GM18498 (cell line): ENCODE measurements around the gene ASPG.

Experiments
- ATAC-seq: cut with Tn5 transposase; IDR thresholded peaks from one replicate; pipeline ENCODE4 v1.9.1; 2021; ENCODE audit warnings: mild to moderate bottlenecking, moderate library complexity; ENCODE audit not compliant: unreplicated experiment

The ASPG gene

DNA sequence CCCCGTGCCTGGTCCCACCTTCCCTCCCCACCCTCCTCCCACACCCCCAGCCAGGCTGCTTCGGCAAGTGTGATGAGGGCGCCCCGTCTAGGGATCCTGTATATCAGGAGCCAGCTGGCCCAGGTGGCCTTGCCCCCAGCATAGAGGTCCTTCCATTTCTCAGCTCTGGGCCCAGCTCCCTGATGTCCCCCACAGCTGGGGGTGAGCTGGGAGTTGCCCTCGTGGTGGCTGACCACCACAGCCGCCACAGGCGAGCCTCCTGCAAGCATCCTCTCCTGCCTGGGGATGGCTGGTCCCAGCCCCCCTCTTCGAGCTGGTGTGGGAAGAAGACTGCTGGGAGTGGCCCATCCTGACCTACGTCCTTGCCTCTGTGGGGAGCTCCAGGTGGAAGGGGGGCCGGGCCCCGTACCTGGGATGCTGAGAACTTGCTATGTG lies 7.4 kb downstream of the ASPG start:
- ATAC-seq, result no peak

DNA sequence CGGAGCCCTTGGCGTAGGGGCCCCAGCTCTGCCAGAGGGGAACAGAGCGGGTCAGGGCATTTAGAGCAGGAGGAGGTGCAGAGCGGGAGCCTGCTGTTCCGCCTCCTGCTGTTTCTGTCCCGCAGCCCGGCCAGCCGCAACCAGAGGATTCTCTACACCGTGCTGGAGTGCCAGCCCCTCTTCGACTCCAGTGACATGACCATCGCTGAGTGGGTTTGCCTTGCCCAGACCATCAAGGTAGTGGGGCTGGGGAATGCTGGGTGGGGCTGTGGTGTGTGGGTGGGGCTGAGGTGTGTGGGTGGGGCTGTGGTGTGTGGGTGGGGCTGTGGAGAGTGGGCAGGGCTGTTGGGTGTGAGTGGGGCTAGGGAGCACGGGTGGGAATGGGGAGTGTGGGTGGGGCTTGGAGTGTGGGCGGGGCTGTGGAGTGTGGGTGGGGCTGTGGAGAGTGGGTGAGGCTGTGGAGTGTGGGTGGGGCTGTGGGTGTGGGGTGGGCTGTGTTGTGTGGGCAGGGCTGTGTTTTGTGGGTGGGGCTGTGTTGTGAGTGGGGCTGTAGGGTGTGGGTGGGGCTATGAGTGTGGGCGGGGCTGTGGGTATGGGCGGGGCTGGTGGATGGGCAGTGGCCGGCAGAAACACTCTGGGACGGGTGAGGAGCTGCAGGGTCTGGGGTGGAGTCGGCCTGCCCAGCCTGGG lies 8.0 kb downstream of the ASPG start:
- no peak for ATAC-seq

GRCh38 chr14:104094056-104094708 lies 8.7 kb downstream of the ASPG start:
- ATAC-seq, result no peak

- no peak for ATAC-seq
Measured at GRCh38 chr14:104094709-104095425, 9.4 kb downstream of the ASPG start.

DNA sequence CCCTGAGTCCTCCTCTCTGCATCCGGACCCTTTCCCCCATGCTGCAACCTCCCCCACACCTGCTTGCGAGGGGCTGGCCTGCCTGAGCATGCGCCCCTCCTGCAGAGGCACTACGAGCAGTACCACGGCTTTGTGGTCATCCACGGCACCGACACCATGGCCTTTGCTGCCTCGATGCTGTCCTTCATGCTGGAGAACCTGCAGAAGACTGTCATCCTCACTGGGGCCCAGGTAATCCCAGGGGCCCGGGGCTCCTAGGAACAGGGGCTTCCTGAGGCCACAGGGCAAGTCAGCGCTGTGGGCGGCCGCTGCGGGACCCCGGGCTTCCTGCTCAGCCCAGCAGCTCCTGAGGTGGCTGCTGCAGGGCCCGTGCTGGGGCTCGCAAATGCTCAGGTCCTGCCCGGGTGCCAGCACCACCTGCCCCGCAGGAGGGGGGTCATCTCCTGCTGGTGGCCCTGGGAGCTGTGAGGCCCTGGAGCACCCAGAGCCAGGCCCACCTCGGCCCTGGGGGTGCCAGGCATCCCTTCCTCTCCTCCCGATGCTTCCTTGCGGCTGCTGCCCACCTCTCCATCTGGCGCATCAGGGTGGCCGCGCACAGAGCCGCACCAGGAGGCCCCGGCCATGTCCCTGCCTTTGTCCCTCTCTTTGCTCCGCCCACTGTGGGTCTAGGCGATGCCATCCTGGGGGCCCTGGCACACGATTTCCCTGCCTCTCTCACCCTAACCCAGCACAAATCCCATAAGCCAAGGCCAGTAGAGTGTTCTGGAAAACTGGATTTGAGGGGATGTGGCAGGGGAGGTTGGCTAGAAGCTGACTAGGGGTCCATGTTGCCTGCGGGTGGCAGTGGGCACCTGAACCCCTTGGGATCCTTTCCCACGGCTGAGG lies 10.2 kb downstream of the ASPG start:
- ATAC-seq, result no peak

DNA sequence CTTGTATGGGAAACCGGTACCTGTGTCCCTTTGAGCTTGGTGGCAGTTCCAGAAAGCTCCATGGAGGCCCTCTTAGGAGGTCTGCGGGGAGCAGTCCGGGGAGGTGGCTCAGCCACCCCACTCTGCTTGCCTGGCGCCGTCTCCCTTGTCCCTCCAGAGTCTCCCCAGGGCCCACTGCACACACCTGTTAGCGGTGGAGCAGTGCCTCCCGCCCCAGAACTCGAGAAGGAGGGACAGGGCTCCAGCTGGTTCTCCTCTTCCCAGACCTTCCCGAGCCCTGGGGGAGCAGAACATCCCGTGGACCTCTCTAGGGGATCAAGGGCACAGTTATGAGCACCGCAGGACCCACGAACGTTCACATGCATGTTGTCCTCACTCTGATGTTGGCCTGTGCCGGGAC lies 10.8 kb downstream of the ASPG start:
- no peak for ATAC-seq

DNA sequence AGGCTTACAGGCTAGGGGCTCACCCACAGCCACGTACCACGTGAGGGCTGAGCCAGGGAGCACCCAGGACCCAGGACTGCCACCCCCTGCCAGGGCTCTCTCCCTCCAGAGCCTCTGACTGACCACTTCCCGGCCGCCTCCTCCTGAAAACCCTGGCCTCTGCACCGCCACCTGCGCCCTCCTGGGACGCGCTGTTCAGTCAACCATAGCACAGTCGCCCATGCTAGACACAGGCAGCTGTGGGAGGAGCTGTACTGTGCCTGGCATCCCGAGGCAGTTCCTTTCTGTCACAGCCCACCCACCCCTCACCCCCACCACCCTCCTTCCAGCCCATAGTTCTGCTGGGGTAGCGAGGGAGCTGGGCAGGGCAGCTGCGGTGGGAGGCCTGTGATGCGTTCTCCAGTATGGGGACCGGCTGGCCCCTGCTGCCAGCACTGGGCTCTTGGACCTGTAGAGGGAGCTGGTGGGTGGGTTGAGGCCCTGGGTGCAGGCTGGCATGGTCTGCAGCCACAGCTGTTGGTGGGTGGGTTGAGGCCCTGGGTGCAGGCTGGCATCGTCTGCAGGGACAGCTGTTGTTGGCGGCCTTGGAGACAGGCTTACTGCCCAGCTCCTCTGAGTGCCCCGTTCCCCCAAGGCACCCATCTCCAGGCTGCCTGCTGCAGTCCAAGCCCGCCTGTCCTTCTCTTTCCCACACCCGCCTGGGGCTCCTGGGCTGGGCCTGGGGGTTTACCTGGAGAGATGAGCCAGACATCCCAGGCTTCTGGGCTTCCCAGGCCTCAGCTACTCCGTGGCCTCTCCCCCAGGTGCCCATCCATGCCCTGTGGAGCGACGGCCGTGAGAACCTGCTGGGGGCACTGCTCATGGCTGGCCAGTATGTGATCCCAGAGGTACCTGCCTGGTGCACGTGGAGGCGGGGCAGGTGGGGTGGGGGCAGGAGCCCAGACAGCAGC lies 11.5 kb downstream of the ASPG start:
- ATAC-seq, result no peak

DNA sequence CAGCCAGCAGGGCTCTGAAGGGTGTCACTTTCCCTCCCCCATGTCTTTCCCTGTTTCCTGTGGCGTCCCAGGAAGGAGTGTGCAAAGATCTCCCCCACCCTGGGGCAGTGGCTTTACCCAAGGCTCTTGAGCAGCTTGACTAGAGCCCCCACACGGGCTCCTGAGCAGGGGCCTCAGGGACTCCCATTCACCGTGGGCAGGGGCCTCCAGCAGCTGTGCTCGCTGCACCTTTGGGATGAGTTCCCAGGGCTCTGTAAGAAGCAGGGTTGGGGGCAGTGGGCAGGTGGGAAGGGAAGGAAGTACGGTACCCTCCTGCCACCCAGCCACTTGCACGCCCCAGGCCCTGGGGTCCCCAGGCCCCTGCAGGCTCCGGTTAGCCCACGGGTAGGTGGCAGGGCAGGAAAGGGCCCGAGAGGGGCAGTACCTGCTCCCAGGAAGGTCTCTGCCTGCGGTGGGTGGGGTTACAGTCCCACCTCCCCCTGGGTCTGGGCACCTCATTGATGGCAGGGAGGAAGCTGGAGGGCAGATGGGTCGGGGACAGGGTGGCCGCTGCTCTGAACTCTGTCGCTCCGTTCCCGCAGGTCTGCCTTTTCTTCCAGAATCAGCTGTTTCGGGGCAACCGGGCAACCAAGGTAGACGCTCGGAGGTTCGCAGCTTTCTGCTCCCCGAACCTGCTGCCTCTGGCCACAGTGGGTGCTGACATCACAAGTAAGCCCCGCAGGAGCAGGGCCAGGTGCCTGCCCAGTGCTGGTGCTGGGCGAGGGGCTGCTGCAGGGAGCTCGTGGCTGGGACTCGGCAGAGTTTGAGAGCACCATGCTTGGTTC lies 13.0 kb downstream of the ASPG start:
- ATAC-seq, result no peak

- no peak for ATAC-seq
Measured at GRCh38 chr14:104099096-104100041, 13.9 kb downstream of the ASPG start.

DNA sequence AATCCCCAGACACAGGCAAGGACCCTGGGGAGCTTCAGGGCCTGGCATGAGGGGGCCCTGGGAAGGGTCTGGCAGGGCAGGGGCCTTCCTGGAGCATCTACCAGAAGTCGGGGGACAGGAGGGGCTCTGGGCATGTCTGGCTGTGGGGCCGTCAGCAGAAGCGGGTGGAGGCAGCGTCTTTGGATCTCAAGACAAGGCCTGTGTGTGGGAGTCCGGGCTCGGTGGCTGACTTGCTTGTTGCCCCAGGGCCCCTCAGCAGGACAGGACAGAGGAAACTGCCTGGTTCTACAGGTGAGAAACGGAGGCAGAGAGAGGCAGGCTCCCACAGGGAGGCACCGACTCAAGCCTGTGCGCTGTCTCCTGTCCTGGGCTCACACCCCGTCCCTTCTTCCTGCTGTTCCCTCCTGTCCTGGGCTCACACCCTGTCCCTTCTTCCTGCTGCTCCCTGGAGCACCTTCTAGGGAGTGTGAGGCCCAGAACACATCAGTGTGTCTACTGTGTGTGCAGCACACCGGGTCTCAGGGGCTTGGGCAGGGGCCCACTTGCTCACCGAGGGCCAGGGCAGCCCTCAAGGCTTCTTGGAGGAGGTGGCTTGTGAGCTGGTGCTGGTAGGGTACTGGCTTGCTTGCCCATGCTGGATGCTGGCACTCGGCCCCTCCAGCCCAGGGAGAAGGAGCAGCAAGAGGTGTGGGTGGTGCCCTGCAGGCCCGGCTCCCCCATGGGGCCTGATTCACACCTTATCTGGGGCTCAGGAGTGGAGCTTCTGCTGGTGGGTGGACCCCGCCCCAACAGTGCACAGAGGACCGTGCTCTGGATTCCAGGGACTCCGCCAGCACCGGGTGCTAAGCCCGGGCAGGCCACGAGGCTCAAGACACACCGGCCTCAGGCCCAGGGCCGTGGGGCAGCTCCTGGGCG lies 14.9 kb downstream of the ASPG start:
- ATAC-seq, result no peak

DNA sequence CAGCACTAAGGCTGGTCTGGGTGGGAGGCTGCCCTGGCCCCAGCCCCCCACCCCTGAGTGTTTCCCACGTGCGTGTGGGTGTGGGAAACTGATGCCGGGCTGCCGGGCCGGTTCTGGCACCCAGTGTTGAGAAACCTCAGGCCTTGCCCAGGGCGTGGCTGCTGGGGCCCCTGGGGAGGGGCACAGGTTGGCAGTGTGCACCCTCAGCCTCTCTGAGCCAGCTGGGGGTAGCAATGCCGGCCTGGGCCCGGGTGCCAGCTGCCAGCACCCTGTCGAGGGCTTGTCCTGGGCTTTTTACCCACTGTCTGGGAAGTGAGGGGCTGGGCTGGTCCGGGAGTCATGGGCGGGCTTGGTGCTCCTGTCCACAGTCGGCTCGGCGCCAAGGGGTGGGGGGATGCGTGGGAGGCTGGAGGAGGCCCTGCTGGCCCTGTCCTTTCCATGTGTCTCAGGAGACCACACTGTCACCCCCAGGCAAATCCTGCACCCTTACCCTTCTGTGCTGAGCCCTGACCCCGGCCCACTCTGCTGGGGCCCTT lies 15.7 kb downstream of the ASPG start:
- ATAC-seq, result no peak

DNA sequence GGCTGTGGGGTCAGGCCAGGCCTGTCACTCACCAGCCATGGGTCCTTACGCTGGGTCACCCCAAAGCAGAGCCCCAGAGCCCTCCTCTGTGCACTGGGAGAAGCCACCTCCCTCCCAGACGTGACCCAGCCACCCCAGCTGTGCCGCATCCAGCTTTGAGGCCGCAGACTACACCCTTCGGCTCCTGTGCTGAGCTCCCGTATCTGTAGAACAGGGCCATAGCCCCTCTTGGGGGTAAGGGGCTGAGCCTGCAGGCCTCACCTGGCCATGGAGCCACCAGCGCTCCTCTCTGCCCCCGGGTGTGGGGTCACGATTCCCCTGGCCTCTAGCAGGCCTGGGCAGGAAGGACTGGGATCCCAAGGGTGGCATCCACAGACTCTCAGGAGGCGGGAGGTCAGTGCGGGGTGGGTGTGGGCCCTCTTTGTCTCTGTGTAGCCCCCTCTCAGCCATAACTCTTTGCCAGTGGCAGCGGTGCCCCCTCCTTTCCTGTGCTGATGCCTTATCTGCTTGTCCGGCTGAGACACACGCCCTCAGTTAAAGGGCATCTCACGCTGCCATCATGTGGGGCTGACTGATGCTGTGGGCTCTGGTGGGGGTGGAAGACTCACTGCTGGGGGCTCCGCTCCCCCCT lies 16.3 kb downstream of the ASPG start:
- no peak for ATAC-seq

DNA sequence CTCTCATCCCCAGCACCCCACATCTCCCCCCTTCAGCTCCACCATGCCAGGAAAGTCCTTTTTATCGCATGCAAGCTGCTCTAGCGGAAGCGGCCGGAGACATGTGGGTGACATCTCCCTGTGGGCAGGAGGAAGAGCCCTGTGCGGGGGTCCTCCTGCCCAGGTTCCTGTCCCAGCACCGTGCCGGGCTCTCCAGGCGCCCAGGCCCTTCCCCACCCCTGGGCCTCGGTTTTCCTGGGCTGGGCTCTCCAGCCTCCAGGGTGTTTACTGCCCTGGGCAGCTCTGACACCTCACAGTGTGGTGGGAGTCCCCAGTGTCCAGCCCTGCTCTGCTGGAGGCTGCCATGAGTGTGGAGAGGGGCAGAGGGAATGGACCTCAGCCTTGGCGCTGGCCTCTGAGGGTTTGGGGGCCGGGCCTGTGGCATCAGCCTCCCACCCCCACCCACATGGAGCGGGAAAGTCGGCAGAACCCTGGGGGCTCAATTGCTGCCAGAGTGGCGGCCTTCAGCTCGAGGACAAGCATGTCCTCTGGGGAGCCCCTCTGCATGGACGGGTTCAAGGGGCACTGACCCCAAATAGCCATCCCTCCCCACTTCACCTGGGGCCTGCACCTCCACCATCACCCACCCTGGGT lies 16.9 kb downstream of the ASPG start:
- no peak for ATAC-seq

GRCh38 chr14:104103061-104103445 lies 17.6 kb downstream of the ASPG start:
- ATAC-seq, result no peak

DNA sequence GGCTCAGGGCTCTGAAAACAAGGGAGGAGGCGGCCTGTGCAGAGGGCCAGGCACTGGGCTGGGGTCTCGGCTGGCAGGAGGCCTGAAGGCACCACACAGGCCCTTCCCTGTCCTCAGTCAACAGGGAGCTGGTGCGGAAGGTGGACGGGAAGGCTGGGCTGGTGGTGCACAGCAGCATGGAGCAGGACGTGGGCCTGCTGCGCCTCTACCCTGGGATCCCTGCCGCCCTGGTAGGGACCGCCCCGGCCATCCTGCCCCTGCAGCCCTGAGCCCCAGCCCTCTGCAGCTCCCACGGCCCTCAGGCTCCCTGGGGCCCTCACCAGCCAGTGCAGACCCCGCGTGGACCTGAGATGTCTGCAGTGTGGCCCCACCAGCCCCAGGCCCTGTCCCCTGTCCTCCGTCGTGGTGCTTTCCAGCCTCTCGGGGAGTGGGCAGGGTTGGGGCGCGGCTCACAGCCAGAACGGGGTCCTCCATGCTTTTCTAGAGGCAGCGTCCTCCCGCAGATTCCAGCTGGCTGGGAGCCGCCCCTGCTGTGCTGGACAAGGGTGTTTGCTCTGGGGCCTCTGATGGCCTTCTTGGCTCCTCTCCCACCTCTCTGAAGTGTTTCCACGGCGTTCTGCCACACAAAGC lies 18.1 kb downstream of the ASPG start:
- no peak for ATAC-seq
